Fibroblast of skin of right quadriceps (primary cell): Measurements from ENCODE around the gene MIS18A.
"Not testable (repeated sequence)": the region's sequence is repeated elsewhere in the genome, so short reads cannot be mapped to it uniquely, and the experiment has no call there.

Experiments
- DNase-seq: peaks from one replicate; pipeline ENCODE4 v3.0.0-alpha.2; 2013

MIS18A gene, protein sequence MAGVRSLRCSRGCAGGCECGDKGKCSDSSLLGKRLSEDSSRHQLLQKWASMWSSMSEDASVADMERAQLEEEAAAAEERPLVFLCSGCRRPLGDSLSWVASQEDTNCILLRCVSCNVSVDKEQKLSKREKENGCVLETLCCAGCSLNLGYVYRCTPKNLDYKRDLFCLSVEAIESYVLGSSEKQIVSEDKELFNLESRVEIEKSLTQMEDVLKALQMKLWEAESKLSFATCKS

DNA sequence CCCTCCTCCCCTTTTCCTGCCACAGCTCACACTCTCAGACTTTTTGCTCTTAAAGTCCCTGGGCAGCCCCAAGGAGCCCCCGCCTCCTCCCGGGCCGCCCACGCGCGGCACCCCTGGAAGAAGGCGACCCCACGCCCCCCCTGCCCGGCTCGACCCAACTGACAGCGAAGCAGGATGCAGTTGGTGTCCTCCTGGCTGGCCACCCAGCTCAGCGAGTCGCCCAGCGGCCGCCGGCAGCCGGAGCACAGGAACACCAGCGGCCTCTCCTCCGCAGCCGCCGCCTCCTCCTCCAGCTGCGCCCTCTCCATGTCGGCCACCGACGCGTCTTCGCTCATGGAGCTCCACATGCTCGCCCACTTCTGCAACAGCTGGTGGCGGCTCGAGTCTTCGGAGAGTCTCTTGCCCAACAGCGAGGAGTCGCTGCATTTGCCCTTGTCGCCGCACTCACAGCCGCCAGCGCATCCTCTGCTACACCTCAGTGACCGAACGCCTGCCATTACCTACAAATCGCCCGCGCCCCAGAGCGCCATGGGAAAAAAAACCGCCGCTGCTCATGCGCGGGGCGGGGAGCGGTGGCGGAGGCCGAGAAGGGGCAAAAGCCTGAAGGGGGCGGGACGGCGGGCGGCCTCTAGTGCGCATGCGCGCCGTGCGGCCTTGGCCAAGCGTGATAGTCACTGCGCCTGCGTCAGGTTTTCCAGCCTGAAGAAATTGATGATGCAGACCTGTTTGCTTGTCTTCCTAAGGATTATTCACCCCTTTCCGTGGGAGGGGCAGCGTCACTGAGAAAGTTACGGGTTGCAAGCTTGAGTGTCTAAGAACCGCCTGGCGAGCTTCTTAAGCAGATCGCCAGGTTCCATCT is at the start of gene MIS18A:
Gene MIS18A (minus strand): TSS at position 532 of the 859 bp plus-strand sequence. CDS start 35 bp downstream, at position 497.
- DNase-seq, result peak; percentile 94

DNA sequence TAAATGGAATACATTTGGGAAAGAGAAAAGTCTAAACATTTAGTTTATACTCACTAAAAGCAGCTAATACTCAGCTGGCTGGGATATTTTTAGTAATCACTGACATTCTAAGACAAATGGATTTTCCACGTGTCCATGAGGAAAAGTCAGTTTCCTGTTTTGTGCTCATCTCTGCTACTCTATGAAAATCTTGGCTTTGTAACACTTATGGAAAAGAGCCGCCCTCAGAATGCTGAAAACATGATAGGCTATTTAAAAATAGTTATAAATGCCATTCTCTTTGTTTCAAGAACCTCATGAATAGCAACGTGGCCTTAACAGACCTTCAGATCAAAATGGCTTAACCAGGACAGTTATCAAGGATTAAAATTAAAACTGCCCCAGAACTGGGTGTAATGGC is 49.7 kb upstream of the MIS18A start:
- DNase-seq, result peak; percentile 69

DNA sequence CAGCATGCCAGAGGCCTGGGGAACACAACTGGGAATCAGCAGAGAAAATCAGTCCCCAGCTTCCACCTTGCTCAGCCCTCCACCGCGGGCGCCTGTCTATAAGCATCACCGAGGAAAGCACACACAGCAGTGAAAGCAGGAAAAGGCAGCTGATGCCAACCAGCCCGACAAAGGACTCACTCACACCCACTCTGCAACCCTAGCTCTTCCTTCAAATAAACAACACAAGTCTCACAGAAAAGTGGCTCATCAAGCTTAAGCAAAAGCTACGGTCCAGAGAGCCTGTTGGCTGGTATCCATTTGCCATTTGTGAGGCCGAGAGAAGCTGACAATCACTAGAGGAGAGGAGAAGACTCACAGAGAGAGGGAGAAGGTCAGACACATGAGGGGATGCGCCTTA is 46.9 kb upstream of the MIS18A start:
- no peak for DNase-seq

DNA sequence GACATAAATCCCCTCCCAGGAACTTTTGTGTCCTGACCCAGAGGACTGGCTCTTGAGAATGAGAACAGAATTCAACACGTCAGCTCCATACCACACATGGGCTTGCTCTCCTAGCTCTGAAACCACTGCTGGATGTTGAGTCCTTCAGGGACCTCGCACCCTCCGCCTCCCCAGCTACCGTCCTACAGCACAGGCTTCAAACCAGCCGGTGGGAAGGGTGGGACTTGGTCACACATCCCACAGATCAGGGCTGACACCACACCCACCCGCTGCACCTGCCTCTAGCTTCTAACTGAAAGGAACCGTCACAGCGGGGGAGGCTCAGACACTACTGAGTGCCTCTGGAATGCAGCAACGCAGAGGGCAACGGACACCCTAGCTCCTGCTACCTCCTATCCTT is 43.8 kb upstream of the MIS18A start:
- DNase-seq, result no peak

DNA sequence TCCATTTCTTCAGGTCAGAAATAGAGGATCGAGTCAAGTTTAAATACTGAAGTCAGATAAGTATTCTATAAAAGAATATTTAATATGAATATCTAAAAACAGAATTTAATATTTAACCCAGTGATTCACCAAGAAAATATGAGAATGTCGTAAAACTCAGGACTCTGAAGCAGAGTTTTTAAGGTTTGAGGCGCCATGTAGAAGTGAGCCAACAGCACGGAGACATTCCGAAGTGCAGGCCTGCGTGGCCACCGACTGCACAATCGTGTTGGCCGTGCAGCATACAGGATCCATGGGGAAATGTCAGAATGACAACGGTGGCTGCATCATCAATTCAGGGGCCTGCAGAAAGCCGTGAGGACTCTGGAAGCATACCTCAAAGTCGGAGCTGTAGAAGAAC is 43.3 kb upstream of the MIS18A start:
- no peak for DNase-seq

DNA sequence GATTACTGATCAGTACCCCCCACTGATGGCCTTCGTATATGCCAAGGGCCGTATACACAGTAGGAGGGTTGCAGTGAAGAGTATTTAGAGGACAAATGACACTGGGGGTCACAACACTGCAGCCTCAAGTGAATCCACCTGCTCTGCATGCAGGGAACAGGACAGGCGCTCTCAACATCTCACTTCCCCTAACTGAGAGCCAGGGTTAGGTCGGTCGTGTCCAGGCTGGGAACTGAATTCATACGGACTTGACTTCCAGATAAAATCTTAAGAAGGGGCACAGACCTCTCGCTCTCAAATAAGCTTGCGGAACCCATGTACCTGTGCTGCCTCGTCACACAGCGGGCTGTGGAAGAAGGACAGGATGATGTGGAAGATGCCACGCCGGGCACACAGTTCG is 42.6 kb upstream of the MIS18A start:
- no peak for DNase-seq

DNA sequence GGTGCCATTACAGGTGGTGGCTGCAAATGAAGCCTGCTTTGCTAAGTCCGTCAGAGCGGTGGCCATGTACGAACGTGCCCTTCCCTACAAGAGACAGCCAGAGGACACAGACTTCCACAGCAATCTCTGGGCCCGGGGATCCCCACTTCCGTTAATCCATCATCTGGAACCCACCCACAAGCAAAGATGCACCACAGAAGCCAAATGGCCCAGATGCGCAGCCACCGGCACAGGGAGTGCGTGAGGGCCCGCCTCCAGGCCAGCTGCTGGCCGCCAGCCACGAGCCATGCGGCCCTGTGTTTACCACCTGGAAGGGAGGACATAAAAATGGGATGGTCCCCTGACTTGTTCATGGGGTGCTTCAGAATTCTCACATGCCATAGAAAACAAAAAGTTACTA is 41.9 kb upstream of the MIS18A start:
- DNase-seq, result no peak

DNA sequence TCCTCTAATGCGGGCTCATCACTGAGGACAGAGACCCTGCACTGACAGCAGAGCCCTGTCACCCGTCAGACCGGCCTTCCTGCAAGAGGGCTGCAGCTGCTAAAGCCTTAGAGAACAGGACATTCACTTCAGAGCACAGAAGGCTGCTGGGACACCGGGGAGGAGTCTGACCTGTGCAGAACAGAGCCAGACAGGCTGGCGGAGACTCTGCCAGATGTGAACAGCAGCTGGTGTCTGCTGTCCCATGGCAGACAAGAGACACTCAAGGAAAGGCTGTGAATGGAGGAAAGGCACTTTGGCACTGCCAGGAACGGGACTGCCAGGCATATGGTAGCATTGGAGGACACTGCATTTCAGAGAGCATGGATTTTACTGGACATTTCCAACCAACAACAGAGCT is 41.2 kb upstream of the MIS18A start:
- no peak for DNase-seq

DNA sequence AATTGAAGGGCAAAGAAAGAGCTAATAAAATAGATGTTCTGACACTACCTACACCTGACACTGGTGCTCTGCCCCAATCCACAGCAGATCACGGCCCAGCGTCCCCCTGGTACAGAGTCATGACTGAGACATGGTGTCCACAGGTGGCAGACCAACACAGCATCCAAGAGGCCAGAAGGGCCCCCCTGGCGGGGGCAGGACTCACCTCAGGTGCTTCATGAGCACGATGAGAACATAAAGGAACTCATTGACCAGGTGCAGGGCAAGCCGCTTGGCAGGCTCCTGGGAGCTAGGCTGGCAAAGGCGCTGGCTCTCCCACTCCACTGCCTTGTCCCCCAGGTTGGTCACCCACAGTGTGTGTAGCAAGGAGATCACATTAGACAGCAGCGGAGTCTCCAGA is 40.2 kb upstream of the MIS18A start:
- DNase-seq, result no peak

DNA sequence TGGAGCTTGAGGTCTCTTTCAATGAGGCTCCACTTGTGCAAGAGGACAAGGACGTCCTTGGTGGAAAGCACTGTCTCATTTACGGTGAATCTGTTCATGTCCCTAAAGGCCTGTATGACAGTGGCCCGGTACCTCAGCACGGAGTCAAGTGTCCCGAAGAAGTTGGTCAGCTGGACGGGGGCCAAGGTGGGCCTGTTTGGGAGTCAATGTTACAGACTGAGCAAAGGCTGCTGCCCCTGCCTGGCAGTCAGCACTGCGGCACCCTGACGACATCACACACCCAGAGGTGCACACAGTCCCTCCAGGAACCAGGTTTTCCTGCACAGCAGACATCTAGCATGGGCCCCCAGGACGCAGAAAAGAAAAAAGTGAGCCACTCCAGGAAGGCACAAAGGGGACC is 38.9 kb upstream of the MIS18A start:
- DNase-seq, result no peak

DNA sequence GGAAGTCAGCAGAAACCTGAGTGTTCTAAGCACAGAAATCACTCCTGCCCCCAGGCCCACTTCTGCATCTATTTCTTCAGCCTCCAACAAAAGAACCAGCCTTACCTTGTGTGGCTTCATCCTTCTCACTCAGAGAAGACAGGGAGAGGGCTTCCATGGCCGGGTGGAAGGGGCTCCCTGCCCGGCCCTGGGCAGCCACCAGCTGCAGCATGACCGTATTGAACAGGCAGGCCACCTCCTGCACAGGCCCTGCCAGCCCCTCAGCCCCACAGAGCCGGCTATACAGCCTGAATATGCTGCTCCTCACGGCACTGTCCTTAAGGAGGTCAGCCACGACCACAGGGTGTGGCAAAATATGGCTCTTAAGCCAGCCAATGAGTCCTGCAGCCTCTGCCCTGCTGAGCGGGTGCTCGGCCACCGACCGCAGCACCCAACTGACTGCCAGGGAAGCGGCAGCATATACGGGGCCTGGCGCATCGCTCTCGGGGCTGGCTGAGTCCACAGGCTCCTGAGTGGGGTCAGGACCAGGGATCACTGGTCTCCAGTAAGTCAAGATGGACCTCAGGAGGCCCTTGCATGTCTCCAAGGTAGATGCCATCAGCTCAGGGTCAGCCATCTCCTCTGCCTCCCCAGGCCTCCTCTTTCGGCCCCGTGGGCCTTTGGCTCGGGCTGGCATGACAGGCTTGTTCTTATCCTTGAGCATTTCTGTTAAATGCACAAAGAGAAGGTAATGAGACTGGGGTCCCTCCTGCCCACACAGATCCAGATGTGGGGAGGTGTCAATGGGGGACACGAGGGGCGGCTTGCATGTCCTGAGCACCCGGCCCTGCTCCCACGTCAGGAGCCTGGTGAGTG is 37.7 kb upstream of the MIS18A start:
- no peak for DNase-seq

DNA sequence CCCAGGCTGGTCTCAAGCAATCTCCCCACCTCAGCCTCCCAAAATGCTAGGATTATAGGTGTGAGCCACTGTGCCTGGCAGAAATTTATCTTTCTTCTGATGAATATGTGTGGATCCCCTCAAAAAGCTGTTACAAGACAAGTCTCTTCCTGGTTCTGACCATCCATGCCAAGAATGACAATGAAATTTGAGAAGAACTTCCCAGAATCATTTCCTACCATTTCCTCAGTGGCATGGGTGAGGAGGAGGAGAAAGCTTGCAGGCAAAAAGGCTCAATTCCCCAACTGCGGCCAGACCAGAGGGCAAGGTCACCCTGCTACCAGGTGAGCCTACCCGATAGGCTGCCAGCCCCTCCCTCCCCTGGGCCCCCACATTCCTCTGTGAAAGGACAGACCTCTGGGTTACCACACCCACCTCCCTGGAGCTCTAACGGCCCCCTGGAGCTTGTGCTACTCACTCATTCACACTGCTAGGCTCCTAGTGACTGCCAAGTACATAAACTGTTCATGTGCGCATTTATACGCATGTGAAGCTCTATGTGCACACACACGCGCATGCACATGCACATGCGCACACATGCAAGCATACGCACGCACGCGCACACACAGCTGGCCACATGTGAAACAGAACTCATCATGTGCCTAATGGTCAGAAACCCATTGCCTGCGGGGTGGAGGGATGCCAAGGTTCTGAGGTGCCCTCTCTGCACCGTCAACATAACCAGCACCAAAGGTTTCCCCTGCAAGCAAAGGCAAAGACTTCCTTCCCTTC is 36.8 kb upstream of the MIS18A start:
- DNase-seq, result no peak

DNA sequence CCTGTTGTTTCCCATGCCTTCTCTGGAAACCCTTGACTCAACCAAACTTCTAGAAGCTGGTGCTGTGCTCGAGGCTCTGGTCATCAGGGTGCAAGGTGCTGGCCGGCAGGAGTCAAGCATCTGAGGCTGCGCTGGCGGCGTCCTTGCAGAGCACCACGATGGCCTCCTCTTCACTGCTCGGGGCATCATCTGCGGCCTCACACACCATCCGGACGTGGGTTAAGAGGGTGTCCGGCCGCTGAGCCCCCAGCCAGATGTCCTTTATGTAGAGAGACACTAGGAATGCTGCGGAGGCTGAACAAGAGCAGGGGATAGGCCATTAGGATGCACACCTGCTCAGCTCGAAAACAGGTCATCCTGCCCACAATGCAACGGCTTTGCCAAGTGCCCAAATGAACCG is 36.0 kb upstream of the MIS18A start:
- no peak for DNase-seq

DNA sequence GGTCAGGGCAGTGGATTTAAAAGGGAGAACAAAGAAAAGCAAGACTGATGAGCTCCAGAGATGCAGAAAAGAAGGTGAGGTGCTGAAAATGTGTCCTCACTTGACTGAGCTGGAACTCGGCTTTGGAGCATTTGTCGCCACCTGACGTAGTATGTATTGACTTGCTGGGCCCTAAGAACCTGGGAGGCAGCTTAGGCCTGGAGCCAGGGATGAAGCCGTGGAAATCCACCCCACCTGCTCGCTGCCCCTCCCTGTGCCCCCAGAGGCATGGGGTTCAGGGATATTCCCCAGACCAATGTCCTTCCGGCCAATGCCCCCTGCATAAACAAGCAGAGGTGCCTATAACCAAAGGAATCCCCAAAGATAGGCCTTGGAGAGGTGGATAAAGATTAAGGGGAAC is 34.1 kb upstream of the MIS18A start:
- no peak for DNase-seq

DNA sequence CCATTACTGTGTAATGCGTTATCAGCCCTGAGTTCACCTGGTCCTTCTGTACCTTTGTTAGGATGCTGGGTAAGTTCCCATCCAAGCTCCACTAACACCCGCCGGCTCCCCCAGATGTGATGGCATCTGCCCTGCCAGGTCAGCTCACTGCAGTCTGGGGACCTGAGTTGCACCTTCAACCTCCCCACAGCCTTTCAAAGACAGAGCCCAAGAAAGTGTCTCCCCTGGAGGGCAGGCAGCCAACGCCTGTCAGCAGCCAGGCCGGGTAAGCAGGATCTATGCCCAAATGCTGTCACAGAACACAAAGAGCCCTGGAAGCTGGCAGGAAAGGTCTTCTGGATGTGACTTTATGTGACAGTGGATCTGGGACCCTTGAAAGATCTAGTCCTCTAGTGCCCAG is 33.5 kb upstream of the MIS18A start:
- DNase-seq, result no peak

DNA sequence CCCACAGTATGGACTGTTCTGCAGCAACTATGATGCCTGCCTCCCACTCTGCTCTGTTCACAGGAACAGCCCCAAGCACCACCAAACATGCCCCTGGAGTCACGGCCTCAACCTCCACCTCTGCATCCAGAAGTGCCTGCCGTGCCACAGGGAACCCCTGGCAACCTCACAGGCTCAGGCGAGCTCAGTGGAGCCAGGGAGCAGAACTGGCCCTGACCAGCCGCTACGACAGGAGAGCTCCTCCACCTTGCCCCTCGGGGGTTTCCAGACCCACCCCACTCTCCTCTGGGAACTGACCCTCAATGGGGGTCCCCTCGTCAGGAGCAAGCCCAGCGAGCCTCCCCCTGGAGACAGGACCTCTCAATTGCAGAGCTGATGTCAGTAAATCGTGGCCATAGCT is 32.8 kb upstream of the MIS18A start:
- DNase-seq, result no peak

DNA sequence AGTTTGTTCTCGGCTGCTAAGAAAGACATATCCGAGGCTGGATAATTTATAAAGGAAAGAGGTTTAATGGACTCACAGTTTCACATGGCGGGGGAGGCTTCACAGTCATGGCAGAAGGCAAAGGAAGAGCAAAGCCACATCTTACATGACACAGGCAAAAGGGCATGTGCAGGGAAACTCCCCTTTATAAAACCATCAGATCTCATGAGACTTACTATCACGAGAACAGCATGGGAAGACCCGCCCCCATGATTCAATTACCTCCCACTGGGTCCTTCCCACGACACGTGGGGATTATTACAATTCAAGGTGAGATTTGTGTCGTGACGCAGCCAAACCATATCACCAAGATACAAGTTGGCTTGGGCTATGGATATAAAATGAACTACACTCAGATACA is 32.1 kb upstream of the MIS18A start:
- DNase-seq, result not testable (repeated sequence)

DNA sequence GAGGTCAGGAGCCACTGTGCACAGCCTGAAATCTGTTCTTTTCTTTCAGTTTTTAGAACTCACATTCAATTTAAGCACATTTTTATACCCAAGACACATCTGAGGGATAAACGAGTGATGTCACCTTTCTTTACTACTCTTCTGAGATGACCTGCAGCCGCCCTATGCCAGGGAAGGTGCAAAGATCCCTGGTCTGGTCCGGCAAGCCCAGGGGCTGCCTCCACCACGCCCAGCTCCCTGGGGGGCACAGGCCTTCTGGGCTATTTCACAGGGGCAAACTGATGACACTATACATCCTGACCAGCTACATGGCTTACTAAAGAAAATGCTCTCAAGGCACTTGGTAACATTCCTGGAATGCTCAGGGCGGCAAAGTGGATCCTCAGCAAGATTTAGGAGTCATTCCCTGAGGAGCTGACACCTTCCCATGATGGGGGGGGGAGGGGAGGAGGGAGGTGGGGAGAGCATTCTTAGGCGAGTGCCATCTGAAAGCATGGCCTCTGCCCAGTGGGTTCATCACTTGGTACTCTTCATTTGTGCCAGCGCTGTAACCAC is 31.1 kb upstream of the MIS18A start:
- DNase-seq, result no peak

DNA sequence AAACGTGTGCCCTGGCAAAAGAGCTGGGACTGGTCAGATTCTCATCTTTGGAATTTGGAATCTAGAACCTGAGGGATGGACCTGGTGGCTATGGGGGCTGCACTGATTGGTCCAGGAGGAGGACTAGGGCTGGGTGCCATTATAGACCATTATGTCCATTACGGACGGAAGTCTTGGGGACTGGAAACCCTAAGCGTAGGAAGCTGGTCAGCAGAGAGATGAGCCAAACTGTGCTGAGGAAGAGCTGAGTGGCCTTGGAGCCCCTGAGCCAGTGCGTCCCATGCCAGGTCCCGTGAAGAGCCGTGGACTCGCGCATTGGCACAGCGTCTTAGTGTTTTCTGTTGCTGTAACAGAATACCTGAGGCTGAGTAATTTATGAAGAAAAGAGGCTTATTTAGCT is 29.8 kb upstream of the MIS18A start:
- no peak for DNase-seq

DNA sequence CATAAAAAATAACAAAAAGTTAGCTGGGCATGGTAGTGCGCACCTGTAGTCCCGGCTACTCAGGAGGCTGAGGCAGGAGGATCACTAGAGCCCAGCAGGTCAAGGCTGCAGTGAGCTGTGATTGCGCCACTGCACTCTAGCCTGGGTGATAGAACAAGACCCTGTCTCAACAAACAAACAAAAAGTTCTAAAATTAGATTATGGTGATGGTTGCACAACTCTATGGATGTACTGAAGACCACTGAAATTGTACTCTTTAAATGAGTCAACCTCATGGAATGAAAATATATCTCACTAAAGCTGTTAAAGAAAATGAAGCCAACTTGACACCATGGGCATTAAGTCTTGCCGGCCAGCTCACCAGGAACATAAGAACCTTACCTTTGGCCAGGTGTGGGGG is 28.9 kb upstream of the MIS18A start:
- peak; percentile 35 for DNase-seq

DNA sequence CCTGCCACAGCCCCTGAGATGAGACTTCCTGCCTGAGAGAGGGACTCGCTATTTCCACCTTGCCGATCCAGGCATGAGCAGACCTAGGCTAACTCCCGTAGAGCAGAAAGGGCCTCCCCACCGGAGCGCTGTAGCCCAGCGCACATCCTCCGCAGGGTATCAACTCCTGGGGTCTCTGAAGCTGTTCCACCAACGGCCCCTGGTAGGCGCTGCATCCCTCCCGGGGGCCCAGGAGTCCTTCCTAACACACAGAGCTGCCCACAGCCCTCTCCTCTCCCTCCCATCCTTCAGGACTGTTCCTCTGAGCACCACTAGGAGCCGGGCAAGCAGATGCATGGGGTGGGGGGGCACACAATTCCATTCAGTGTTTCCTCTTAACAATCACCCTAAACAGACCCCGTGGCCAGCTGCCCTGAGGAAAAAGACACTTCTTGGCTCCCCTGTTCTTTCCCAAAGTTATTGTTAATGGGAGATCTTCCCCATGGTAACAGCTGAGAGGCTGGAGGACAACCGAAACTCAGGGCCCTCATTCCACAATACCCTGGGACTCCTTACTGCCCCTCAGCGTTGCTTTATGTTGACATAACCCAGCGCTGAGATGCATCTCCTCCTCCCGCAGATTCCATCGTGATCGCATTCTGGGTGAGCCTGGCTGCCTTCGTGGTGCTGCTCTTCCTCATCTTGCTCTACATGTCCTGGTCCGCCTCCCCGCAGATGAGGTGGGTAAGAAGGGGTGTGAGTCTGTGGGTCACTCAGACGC is 27.4 kb upstream of the MIS18A start:
- no peak for DNase-seq

DNA sequence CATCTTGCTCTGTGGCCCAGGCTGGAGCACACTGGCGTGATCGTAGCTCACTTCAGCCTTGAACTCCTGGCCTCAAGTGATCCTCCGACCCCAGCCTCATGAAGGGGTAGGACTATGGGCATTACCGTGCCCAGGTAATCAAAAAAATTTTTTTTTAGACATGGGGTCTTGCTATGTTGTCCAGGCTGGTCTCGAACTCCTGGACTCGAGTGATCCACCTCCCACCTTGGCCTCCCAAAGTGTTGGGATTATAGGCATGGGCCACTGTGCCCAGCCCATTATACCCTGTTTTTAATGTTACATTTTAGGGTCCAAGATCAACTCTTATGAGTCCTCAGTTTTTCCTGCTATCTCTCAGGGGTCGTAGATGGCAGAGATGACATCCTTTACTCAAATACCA is 26.1 kb upstream of the MIS18A start:
- DNase-seq, result no peak
